Gastrocnemius medialis (tissue), 4 donors: ENCODE results near the gene HSP90AB1.
A peak's percentile ranks its signal among the peaks of the same experiment; 100 is the strongest.

Experiments
- POLR2A ChIP-seq, 2 donors: fragments of 450-650 bp; IDR thresholded peaks; one replicate each; pipeline ENCODE4 v1.6.1; 2017; ENCODE audit warnings: antibody characterized with exemption in 2 of 2, mild to moderate bottlenecking in 2 of 2, moderate library complexity in 2 of 2
- TF ChIP-seq, protein P1 (sequence below), 5 experiments: fragments of 450-650 bp in 3 of 5; fragments of 200-600 bp in 2 of 5; sonication (generic) in 2 of 5; IDR thresholded peaks in 4 of 5; conservative IDR thresholded peaks in 1 of 5; 1 replicate in 4 of 5; 2 replicates in 1 of 5; pipeline ENCODE4 v1.5.1; 2016 to 2019; ENCODE audit warnings: antibody characterized with exemption in 5 of 5, mild to moderate bottlenecking in 3 of 5, moderate library complexity in 3 of 5

- peak; percentile 61 to 71 for TF ChIP-seq POLR2A (IDR thresholded peaks at IDR 0.05)
- TF ChIP-seq, protein P1, sequence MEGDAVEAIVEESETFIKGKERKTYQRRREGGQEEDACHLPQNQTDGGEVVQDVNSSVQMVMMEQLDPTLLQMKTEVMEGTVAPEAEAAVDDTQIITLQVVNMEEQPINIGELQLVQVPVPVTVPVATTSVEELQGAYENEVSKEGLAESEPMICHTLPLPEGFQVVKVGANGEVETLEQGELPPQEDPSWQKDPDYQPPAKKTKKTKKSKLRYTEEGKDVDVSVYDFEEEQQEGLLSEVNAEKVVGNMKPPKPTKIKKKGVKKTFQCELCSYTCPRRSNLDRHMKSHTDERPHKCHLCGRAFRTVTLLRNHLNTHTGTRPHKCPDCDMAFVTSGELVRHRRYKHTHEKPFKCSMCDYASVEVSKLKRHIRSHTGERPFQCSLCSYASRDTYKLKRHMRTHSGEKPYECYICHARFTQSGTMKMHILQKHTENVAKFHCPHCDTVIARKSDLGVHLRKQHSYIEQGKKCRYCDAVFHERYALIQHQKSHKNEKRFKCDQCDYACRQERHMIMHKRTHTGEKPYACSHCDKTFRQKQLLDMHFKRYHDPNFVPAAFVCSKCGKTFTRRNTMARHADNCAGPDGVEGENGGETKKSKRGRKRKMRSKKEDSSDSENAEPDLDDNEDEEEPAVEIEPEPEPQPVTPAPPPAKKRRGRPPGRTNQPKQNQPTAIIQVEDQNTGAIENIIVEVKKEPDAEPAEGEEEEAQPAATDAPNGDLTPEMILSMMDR (IDR thresholded peaks at IDR 0.05 in 4 of 5, conservative IDR thresholded peaks at IDR 0.05 in 1 of 5): peak; percentile 95 to 100 (median 99)
Measured at GRCh38 chr6:44237813-44238433, 9.0 kb upstream of the HSP90AB1 start.
